ENCODE data around the gene FYN.

FYN gene

DNA sequence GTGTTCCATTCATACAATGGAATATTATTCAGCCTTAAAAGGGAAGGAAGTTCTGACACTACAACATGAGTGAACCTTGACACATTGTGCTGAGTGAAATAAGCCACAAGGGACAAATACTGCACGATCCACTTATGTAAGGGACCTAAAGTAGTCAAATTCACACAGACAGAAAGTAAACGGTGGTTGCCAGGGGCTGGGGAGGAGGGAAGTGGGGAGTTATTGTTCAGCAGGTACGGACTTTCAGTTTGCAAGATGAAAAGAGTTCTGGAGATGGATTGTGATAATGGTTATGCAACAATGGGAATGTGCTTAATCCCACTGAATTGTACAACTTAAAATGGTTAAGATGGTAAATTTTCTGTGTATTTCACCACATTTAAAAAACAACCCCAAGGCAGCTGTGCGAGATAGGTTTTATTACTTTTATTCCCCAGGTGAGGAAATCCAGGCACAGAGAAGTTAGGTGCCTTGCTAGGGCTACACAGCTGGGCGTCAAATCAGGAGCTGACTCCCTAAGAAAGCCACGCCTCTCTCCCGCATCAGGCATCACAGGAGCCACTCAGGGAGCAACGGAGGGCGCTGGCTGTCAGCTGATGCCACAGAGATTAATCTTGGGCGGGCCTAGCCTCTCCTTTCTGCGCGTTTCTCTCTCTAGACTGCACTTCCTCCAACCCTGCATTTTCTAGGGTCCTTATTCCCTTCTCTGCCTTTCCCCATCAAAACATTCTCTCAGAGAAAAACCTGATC is 258.2 kb downstream of the FYN start:
- peak; percentile 22 for DNase-seq

DNA sequence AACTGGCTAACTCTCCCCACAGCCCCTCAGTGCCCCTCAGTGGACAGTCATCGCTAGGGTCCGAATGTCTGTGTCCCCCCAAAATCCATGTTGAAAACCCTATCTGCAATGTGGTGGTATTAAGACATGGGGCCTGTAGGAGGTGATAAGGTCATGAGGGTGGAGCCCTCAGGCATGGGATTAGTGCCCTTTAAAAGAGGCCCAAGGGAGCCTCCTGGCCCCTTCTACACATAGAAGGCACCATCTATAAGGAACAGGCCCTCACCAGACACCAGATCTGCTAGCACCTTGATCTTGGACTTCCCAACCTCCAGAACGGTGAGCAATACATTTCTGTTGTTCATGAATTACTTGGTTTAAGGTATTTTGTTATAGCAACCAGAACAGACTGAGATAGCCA is 260.9 kb downstream of the FYN start:
- no peak for DNase-seq

DNA sequence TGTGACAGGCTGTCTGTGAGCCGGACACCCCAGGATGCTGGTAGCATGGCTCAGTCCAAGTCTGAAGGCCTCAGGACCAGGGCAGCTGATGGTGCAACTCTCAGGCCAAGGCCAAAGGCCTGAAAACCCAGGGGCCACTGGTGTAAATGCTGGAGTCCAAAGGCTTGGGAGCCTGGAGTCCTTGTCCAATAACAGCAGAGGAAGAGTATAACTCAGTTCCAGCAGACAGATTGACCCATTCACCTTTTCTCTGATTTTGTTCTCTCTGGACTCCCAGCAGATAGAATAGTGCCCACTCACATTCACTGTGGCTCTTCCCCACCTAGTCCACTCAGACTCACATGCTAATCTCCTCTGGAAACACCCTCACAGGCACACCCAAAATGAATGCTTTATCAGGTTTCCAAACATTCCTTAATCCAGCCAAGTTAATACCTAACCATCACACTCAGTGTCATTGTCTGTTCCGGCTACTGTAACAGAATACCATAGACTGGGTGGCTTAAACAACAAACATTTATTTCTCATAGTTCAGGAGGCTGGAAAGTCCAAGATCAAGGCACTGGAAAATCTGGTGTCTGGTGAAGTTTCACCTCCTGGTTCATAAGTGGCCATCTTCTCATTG is 262.6 kb downstream of the FYN start:
- no peak for DNase-seq

All from inflammatory macrophage treated with lipopolysaccharide for 4 hours (primary cell).